ENCODE measurements around the gene NYNRIN.

NYNRIN gene

DNA sequence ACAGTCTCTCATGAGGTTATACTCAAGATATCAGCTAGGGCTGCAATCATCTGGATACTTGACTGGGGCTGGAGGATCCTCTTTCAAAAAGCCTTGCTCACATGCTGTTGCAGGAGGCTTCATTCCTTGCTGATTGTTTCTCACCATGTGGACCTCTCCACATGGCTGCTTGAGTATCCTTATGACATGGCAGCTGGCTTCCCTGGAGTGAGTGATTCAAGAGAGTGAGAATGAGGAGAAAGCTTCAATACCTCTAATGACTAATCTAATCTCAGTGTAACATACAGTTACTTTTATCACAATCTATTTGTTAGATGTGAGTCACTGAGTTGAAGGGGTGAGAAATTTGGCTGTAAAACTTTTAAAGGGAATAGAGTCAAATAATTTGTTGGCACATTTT is 58.2 kb downstream of the NYNRIN start:
- no peaks in the 10 kb centered on the region for H3K27me3 ChIP-seq (ENCODE audit: insufficient read depth, low read length)
- H3K4me2 ChIP-seq (ENCODE audit: low read length) = no peak overlapping the region
- peaks cover 9% of the 10 kb centered on the region; the same call in 1 of the 2 replicates for H3K36me3 ChIP-seq (ENCODE audit: insufficient read depth, low read length)
- TF ChIP-seq, protein P1, sequence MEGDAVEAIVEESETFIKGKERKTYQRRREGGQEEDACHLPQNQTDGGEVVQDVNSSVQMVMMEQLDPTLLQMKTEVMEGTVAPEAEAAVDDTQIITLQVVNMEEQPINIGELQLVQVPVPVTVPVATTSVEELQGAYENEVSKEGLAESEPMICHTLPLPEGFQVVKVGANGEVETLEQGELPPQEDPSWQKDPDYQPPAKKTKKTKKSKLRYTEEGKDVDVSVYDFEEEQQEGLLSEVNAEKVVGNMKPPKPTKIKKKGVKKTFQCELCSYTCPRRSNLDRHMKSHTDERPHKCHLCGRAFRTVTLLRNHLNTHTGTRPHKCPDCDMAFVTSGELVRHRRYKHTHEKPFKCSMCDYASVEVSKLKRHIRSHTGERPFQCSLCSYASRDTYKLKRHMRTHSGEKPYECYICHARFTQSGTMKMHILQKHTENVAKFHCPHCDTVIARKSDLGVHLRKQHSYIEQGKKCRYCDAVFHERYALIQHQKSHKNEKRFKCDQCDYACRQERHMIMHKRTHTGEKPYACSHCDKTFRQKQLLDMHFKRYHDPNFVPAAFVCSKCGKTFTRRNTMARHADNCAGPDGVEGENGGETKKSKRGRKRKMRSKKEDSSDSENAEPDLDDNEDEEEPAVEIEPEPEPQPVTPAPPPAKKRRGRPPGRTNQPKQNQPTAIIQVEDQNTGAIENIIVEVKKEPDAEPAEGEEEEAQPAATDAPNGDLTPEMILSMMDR (IDR thresholded peaks at IDR 0.05; ENCODE audit: low read length) = no peak
- no peak for TF ChIP-seq EZH2 (IDR thresholded peaks at IDR 0.05; ENCODE audit: borderline replicate concordance, low read length)
- no peak overlapping the region for H2AFZ ChIP-seq (ENCODE audit: low read length)
- no peaks in the 10 kb centered on the region for H3K79me2 ChIP-seq (ENCODE audit: insufficient read depth, low read length)
- no peaks in the 10 kb centered on the region for H3K9me3 ChIP-seq (ENCODE audit: low read length)
- no peak overlapping the region for H3K4me3 ChIP-seq (ENCODE audit: low read depth, low read length, poor library complexity, severe bottlenecking)
- H3F3A ChIP-seq (ENCODE audit: insufficient read depth, low read length) = no peaks in the 10 kb centered on the region
- H3K9me2 ChIP-seq (ENCODE audit: low read depth, low read length) = no peaks in the 10 kb centered on the region
- no peak overlapping the region for H3K27ac ChIP-seq (ENCODE audit: low read depth, low read length, poor library complexity, severe bottlenecking)
- H3K9ac ChIP-seq (ENCODE audit: low read length) = no peak overlapping the region
- H3K4me1 ChIP-seq (ENCODE audit: insufficient read depth, low read length, severe bottlenecking) = no peaks in the 10 kb centered on the region
- no peaks in the 10 kb centered on the region for H4K20me1 ChIP-seq (ENCODE audit: insufficient read depth, low read length)

DNA sequence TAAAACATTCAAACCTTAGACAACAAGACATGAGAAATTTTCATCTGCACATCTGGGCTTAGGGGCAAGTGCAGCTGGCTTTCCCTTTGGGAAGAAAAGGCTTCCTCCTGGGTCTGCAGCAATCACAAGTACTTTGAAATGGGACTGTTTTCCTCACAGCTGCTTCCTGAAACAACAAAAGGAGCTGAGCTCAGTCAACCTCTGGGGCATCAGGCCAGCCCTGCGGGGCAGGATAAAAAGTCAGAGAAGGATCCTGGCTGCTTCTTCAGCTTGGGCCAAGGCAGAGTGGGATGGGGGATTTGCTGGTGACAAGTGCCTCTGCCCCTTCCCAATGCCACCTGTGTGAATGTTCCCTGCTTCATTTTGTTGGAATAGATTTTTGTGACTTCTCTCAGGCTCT is 59.9 kb downstream of the NYNRIN start:
- Histone ChIP-seq H3K4me3 (ENCODE audit: low read depth, low read length, poor library complexity, severe bottlenecking) (no peak overlapping the region), H3K4me2 (ENCODE audit: low read length) (no peak overlapping the region), H2AFZ (ENCODE audit: low read length) (no peak overlapping the region), H3K27ac (ENCODE audit: low read depth, low read length, poor library complexity, severe bottlenecking) (no peak overlapping the region), H4K20me1 (ENCODE audit: insufficient read depth, low read length) (no peaks in the 10 kb centered on the region), H3F3A (ENCODE audit: insufficient read depth, low read length) (no peaks in the 10 kb centered on the region), H3K27me3 (ENCODE audit: insufficient read depth, low read length) (no peaks in the 10 kb centered on the region), H3K9me3 (ENCODE audit: low read length) (no peaks in the 10 kb centered on the region), H3K4me1 (ENCODE audit: insufficient read depth, low read length, severe bottlenecking) (peaks cover 12% of the 10 kb centered on the region), H3K79me2 (ENCODE audit: insufficient read depth, low read length) (no peaks in the 10 kb centered on the region), H3K9me2 (ENCODE audit: low read depth, low read length) (no peaks in the 10 kb centered on the region), H3K36me3 (ENCODE audit: insufficient read depth, low read length) (0 out of 2 replicates have a peak, but pooled peaks cover 9% of the 10 kb centered on the region), H3K9ac (ENCODE audit: low read length) (no peak overlapping the region)
- TF ChIP-seq EZH2 (IDR thresholded peaks at IDR 0.05; ENCODE audit: borderline replicate concordance, low read length) = no peak
- TF ChIP-seq, protein P1 (IDR thresholded peaks at IDR 0.05; ENCODE audit: low read length) = no peak

DNA sequence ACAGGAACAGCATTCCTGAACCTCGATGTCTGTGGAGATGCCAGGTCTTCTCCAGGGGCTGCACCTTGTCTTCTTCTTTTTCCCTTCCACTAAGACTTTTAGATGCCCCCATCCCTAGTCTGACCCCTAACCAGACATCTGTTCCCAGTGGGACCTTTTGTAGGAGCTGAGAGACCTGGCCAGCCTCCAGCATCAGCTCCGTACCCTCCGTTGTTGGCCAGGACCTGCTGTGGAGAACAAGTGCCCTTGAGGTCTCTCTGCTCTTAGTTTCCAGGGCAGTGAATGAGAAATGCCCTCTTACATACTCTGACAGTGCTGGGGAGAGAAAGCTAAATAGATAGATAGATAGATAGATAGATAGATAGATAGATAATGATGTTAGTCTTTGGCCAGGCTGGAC is 60.5 kb downstream of the NYNRIN start:
- Histone ChIP-seq H3K36me3 (ENCODE audit: insufficient read depth, low read length) (0 out of 2 replicates have a peak, but pooled peaks cover 4% of the 10 kb centered on the region), H2AFZ (ENCODE audit: low read length) (no peak overlapping the region), H3K27ac (ENCODE audit: low read depth, low read length, poor library complexity, severe bottlenecking) (no peak overlapping the region), H4K20me1 (ENCODE audit: insufficient read depth, low read length) (no peaks in the 10 kb centered on the region), H3K27me3 (ENCODE audit: insufficient read depth, low read length) (no peaks in the 10 kb centered on the region), H3K9me2 (ENCODE audit: low read depth, low read length) (no peaks in the 10 kb centered on the region), H3K79me2 (ENCODE audit: insufficient read depth, low read length) (no peaks in the 10 kb centered on the region), H3K4me1 (ENCODE audit: insufficient read depth, low read length, severe bottlenecking) (peaks cover 18% of the 10 kb centered on the region), H3K4me3 (ENCODE audit: low read depth, low read length, poor library complexity, severe bottlenecking) (no peak overlapping the region), H3K4me2 (ENCODE audit: low read length) (no peak overlapping the region), H3F3A (ENCODE audit: insufficient read depth, low read length) (no peaks in the 10 kb centered on the region), H3K9ac (ENCODE audit: low read length) (no peak overlapping the region), H3K9me3 (ENCODE audit: low read length) (no peaks in the 10 kb centered on the region)
- TF ChIP-seq, protein P1 (IDR thresholded peaks at IDR 0.05; ENCODE audit: low read length) = no peak
- TF ChIP-seq EZH2 (IDR thresholded peaks at IDR 0.05; ENCODE audit: borderline replicate concordance, low read length) = no peak
